A549 (cell line): ENCODE results near the gene MLLT11. TPM values are rescaled to one million over a fixed set of nuclear protein-coding genes. Genes with fewer than 3 reads are reported as not detected.
"Not testable (repeated sequence)": the region's sequence is repeated elsewhere in the genome, so short reads cannot be mapped to it uniquely, and the experiment has no call there.

Experiments used
- ATAC-seq, 2 experiments: fragments of 200-7000 bp in 1 of 2; fragments of >200 bp in 1 of 2; cut with Nextera tagmentation in 1 of 2; cut with Tn5 transposase in 1 of 2; 3 replicates each; pipeline versions ENCODE4 v1.8.0 to v1.9.1; 2018 to 2020; ENCODE audit warnings: mild to moderate bottlenecking in 1 of 2, moderate library complexity in 1 of 2
- CTCF ChIA-PET: fragments of 300-600 bp; sonication (Branson Sonifier 250); formaldehyde crosslinking; extraction: SDS; loops from one replicate; lab custom pipeline; 2021; ENCODE audit warnings: antibody characterized with exemption, inconsistent platforms; lab: Yijun Ruan, JAX
- POLR2A ChIA-PET: fragments of 350-600 bp; formaldehyde crosslinking; extraction: SDS; loops from one replicate; lab custom pipeline; 2021; ENCODE audit warnings: antibody characterized with exemption, inconsistent platforms; lab: Yijun Ruan, JAX
- DNase-seq, 2 experiments: peaks; one replicate each; pipeline versions ENCODE4 v3.0.0 to v3.0.0-alpha.2; 2011 to 2016; ENCODE audit warnings: low read depth in 1 of 2, low spot score in 1 of 2
- FAIRE-seq: peaks from 2 replicates; lab custom pipeline; 2011; peaks lifted over from hg19 to GRCh38; lab: Jason Lieb, UNC
- H3K27ac ChIP-seq, 2 experiments: fragments of >200 bp; sonication (Bioruptor Twin); formaldehyde crosslinking; 3 replicates each; pipeline ENCODE4 v1.5.1; 2016 to 2017
- H3K4me1 ChIP-seq: fragments of >200 bp; sonication (Bioruptor Twin); formaldehyde crosslinking; 3 replicates; pipeline ENCODE4 v1.6.1; 2016
- H3K4me2 ChIP-seq: fragments of >200 bp; sonication (Bioruptor Twin); formaldehyde crosslinking; 3 replicates; pipeline ENCODE4 v1.6.1; 2016
- H3K4me3 ChIP-seq: fragments of >200 bp; sonication (Bioruptor Twin); formaldehyde crosslinking; 3 replicates; pipeline ENCODE4 v1.5.1; 2016
- H3K9me3 ChIP-seq: fragments of >200 bp; sonication (Bioruptor Twin); formaldehyde crosslinking; 3 replicates; pipeline ENCODE4 v1.6.1; 2016
- ATOH8 ChIP-seq: fragments of 250-450 bp; sonication (Bioruptor Pico); IDR thresholded peaks from 2 replicates; pipeline ENCODE4 v1.5.0; 2020; ENCODE audit warnings: low read depth, mild to moderate bottlenecking, moderate library complexity
- BHLHE40 ChIP-seq: IDR thresholded peaks from 2 replicates; pipeline ENCODE4 v1.6.1; 2012; ENCODE audit warnings: low read depth, low read length, inconsistent platforms
- CHD2 ChIP-seq: fragments of 150-350 bp; IDR thresholded peaks from 2 replicates; pipeline ENCODE4 v1.6.1; 2014; ENCODE audit warnings: low read length; ENCODE audit not compliant: partially characterized antibody
- CTCF ChIP-seq: fragments of >200 bp; sonication (Bioruptor Twin); formaldehyde crosslinking; IDR thresholded peaks from 3 replicates; pipeline ENCODE4 v1.5.1; 2016
- FOSL2 ChIP-seq, 2 experiments: fragments of 450-650 bp in 1 of 2; fragments of >200 bp in 1 of 2; sonication (Bioruptor Twin) in 1 of 2; formaldehyde crosslinking; IDR thresholded peaks; 2 replicates each; pipeline versions ENCODE4 v1.5.0 to v1.6.1; 2016 to 2020; ENCODE audit warnings: mild to moderate bottlenecking in 1 of 2, moderate library complexity in 1 of 2
- FOXS1 ChIP-seq: fragments of 250-450 bp; sonication (Bioruptor Pico); IDR thresholded peaks from 2 replicates; pipeline ENCODE4 v1.5.0; 2020; ENCODE audit warnings: mild to moderate bottlenecking, moderate library complexity
- HES2 ChIP-seq: fragments of >200 bp; sonication (Bioruptor Twin); formaldehyde crosslinking; IDR thresholded peaks from 2 replicates; pipeline ENCODE4 v1.6.1; 2016
- HOXB5 ChIP-seq: fragments of 250-450 bp; sonication (Bioruptor Pico); IDR thresholded peaks from 2 replicates; pipeline ENCODE4 v1.5.0; 2020; ENCODE audit warnings: mild to moderate bottlenecking, moderate library complexity
- JUN ChIP-seq, 2 experiments: fragments of >200 bp; sonication (Bioruptor Twin); formaldehyde crosslinking; IDR thresholded peaks; 2 replicates in 1 of 2; 3 replicates in 1 of 2; pipeline ENCODE4 v1.6.1; 2016 to 2017
- KDM1A ChIP-seq: fragments of 200-600 bp; sonication (generic); IDR thresholded peaks from 2 replicates; pipeline ENCODE4 v1.6.1; 2016; ENCODE audit warnings: low read depth, mild to moderate bottlenecking
- KDM5A ChIP-seq: fragments of 200-600 bp; sonication (generic); IDR thresholded peaks from 2 replicates; pipeline ENCODE4 v1.6.1; 2016; ENCODE audit warnings: antibody characterized with exemption, mild to moderate bottlenecking
- MAFK ChIP-seq: fragments of 450-650 bp; IDR thresholded peaks from 2 replicates; pipeline ENCODE4 v1.6.1; 2014; ENCODE audit not compliant: partially characterized antibody
- MYC ChIP-seq: IDR thresholded peaks from 2 replicates; pipeline ENCODE4 v1.6.1; 2012; ENCODE audit warnings: mild to moderate bottlenecking, inconsistent platforms, low read length, improper control_type of control experiment, borderline replicate concordance
- NFE2L2 ChIP-seq: fragments of 150-350 bp; conservative IDR thresholded peaks from 2 replicates; pipeline ENCODE4 v1.6.1; 2014; ENCODE audit warnings: low read length
- NPAS2 ChIP-seq: fragments of 250-450 bp; sonication (Bioruptor Pico); IDR thresholded peaks from 2 replicates; pipeline ENCODE4 v1.8.0; 2022; ENCODE audit warnings: mild to moderate bottlenecking, moderate library complexity, borderline replicate concordance
- POLR2A ChIP-seq: IDR thresholded peaks from 2 replicates; pipeline ENCODE4 v1.6.1; 2012; ENCODE audit warnings: mild to moderate bottlenecking, low read length
- RFX5 ChIP-seq: fragments of 450-650 bp; IDR thresholded peaks from 2 replicates; pipeline ENCODE4 v1.7.1; 2014; ENCODE audit warnings: antibody characterized with exemption, mild to moderate bottlenecking, moderate library complexity
- TFCP2L1 ChIP-seq: fragments of 250-450 bp; sonication (Bioruptor Pico); IDR thresholded peaks from 2 replicates; pipeline ENCODE4 v1.5.0; 2021; ENCODE audit warnings: mild to moderate bottlenecking
- TP53 ChIP-seq: fragments of 250-450 bp; sonication (Bioruptor Pico); IDR thresholded peaks from 2 replicates; pipeline ENCODE4 v1.5.0; 2021; ENCODE audit warnings: mild to moderate bottlenecking, moderate library complexity
- ZNF302 ChIP-seq: fragments of 250-450 bp; sonication (Bioruptor Pico); IDR thresholded peaks from 2 replicates; pipeline ENCODE4 v1.9.0; 2021; ENCODE audit warnings: inconsistent platforms, mild to moderate bottlenecking, moderate library complexity
- ZSCAN20 ChIP-seq: fragments of 250-450 bp; sonication (Bioruptor Pico); IDR thresholded peaks from 2 replicates; pipeline ENCODE4 v1.8.0; 2022; ENCODE audit warnings: mild to moderate bottlenecking, moderate library complexity
- WGBS: methylation state at CpG from one replicate; pipeline ENCODE4 v1.1.6; 2017; ENCODE audit errors: missing lambda C conversion rate; 5-methylcytosine and 5-hydroxymethylcytosine counted together
- polyA plus RNA-seq, 4 experiments: library from polyadenylated mRNA; depleted of rRNA in 3 of 4; stranded (reverse); fragments of >200 nt; fragmentation: RNase III in 1 of 4; extraction: RNeasy Plus Mini Kit Qiagen cat#74134 plus additional on column Dnase treatment in 1 of 4; gene quantifications; 2 replicates in 3 of 4; 3 replicates in 1 of 4; pipeline ENCODE4 v1.2.3, GENCODE V29; 2011 to 2017

MLLT11 gene
- polyA plus RNA-seq, 2 of the 4 experiments (the other 2 are of a cell fraction) = 28.2 to 33.7 TPM

DNA sequence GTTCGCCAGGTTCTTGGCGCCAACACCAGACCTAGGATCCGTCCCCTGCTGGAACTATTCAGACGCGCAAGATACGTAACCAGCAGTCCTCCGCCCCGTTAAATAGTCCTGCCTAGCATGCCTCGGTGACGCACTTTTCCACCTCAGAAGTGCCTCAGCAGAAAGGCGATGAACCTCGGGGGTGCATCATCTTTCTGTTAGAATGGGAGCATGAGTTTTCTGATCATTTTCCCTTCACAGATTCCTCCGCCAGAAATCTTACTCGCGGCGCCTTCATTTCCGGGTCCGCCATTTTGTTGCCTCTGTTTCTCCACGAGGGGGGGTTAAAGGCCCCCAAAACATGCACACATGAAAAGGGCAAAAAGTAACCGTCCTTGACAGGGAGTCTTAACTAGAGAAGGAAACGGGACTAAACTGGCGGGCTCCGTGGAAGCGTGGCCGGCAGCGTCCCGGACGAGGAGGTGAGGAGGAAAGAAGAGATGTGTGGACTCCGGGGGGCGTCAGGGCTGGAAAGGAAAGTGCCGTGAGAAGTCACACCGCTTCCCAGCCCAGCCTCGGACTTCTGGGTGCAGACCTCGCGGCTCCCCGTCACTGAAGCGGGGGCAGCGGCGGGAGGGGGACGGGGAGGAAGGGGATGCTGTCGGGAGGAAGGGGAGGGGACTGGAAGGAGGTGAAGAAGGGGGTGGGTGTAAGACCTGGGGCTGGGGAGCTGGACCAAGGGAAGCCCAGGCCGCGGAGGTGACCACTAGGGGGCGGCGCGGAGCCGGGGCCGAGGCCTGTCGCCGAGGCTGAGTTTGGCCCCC is 10.5 kb downstream of the MLLT11 start, which contains the start of gene GABPB2 (continued):
- no peak for TF ChIP-seq NFE2L2
- no peak for TF ChIP-seq NPAS2 (CRISPR knock-in tag)
- TF ChIP-seq TFCP2L1 (CRISPR knock-in tag) = no peak
- peak; percentile 92 for TF ChIP-seq HOXB5 (CRISPR knock-in tag)
- no peak for TF ChIP-seq BHLHE40
- 0 out of 2 replicates have a peak, but pooled peaks have one; percentile 17 for TF ChIP-seq KDM1A
- TF ChIP-seq RFX5 = peak; percentile 61; the same call in 1 of the 2 replicates

DNA sequence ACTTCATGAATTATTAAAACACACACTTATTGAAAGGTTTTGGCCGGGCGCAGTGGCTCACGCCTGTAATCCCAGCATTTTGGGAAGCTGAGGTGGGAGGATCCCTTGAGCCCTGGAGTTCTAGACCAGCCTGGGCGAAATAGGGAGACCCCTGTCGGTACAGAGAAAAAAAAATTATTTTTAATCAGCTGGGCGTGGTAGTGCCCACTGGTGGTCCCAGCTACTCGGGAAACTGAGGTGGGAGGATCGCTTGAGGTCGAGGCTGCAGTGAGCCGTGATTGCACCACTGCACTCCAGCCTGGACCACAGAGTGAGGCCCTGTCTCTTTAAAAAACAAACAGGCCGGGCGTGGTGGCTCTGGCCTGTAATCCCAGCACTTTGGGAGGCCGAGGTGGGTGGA is 12.0 kb downstream of the MLLT11 start:
- H3K9me3 ChIP-seq = no peaks in the 10 kb centered on the region
- ChIA-PET CTCF (interaction anchor here (0.6 to 8.8 kb wide), 14 partner anchors 10 to 96 kb away, joined by 3 to 86 read pairs (median 10); partner anchors contain the start of genes CDC42SE1, MINDY1, MLLT11 and TNFAIP8L2), POLR2A (interaction anchor here (0.6 kb wide), 1 partner anchor 21 kb away, joined by 7 read pairs; no protein-coding TSS in a partner anchor)
- no peak overlapping the region for H3K4me3 ChIP-seq
- peak overlapping the region in 1 of 2 experiments; percentile 38; a peak in 1 of 6 replicates for H3K27ac ChIP-seq
- H3K4me1 ChIP-seq = peaks cover 15% of the 10 kb centered on the region
- ATAC-seq = no peak
- FAIRE-seq = no peak
- 77% methylated on average over 13 of the region's 13 CpGs for WGBS
- no peak for DNase-seq
- no peak overlapping the region for H3K4me2 ChIP-seq
- TF ChIP-seq POLR2A = no peak
- no peak for TF ChIP-seq ATOH8 (CRISPR knock-in tag)
- TF ChIP-seq JUN (IDR thresholded peaks at IDR 0.05) = no peak
- no peak for TF ChIP-seq KDM5A
- TF ChIP-seq CTCF = no peak
- no peak for TF ChIP-seq CHD2
- no peak for TF ChIP-seq FOSL2 (IDR thresholded peaks at IDR 0.05)
- TF ChIP-seq FOSL2 (CRISPR knock-in tag; IDR thresholded peaks at IDR 0.05) = no peak
- no peak for TF ChIP-seq HES2
- no peak for TF ChIP-seq KDM1A
- TF ChIP-seq TP53 (CRISPR knock-in tag) = no peak
- no peak for TF ChIP-seq ZNF302
- TF ChIP-seq FOXS1 (CRISPR knock-in tag) = no peak
- TF ChIP-seq MYC = no peak

DNA sequence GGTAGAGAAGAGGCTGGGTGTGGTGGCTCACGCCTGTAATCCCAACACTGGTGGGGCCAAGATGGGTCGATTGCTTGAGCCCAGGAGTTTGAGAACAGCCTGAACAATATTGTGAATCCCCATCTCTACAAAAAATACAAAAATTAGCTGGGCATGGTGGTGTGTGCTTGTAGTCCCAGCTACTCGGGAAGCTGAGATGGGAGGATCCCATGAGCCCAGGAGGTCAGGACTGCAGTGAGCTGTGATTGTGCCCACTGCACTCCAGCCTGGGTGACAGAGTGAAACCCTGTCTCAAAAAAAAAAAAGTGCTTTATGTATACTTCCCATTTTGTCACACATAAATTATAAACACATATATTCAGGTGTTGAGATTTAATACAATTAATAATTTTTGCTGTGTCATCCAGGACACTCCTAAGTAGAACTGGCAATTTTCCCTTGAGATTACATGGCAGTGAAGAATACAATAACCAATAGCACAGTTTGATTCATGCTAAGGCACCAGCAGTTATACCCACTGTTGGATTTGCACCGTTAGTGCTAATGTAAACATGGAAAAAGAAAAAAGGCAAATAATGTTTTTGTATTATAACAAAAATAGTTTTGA is 25.9 kb downstream of the MLLT11 start:
- H3K4me3 ChIP-seq = no peak overlapping the region
- H3K4me1 ChIP-seq = peaks cover 9% of the 10 kb centered on the region
- H3K27ac ChIP-seq = peak overlapping the region; percentile 44 to 71
- POLR2A ChIA-PET = no interaction called here
- TF ChIP-seq POLR2A (no peak), ZSCAN20 (no peak), NFE2L2 (peak; percentile 54), KDM5A (no peak), MAFK (peak; percentile 86)
- TF ChIP-seq, all 56 proteins: peak for 2
- FAIRE-seq (no peak), ATAC-seq (peak in 1 of 2 experiments; percentile 64; a peak in 3 of 6 replicates), DNase-seq (no peak)
- CTCF ChIA-PET = interaction anchor here (0.7 to 4.8 kb wide), 8 partner anchors 11 to 71 kb away, joined by 3 to 29 read pairs (median 4); partner anchors contain the start of genes CDC42SE1, GABPB2 and TNFAIP8L2
- Histone ChIP-seq H3K4me2 (peak overlapping the region; percentile 31; the same call in 1 of the 3 replicates), H3K9me3 (no peaks in the 10 kb centered on the region)
- WGBS = 61% methylated on average over 4 of the region's 4 CpGs

DNA sequence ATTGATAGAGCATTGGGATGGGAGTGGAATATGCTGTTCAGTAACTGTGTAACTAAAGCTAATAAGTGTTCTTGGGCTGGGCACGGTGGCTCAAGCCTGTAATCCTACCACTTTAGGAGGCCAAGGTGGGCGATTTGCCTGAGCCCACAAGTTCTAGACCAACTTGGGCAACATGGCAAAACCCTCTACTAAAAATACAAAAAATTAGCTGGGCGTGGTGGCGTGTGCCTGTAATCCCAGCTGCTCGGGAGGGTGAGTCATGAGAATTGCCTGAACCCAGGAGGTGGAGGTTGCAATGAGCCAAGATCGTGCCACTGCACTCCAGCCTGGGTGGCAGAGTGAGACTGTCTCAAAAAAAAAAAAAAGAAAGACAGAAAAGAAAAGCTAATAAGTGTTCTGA is 37.2 kb downstream of the MLLT11 start:
- 0 out of 3 replicates have a peak overlapping the region, but pooled peaks have one; percentile 4 for H3K4me2 ChIP-seq
- POLR2A ChIA-PET, FAIRE-seq, H3K27ac ChIP-seq, H3K9me3 ChIP-seq, ATAC-seq, DNase-seq, H3K4me1 ChIP-seq, H3K4me3 ChIP-seq: not testable (repeated sequence)
- WGBS = 55% methylated on average over 6 of the region's 6 CpGs
- CTCF ChIA-PET = interaction anchor here (0.5 to 7.8 kb wide), 9 partner anchors 10 to 128 kb away, joined by 3 to 132 read pairs (median 5); partner anchors contain the start of genes CDC42SE1, GABPB2, MLLT11 and TNFAIP8L2
